Esophagus muscularis mucosa (tissue), 4 donors: ENCODE measurements around the gene ANKRD29. TPM values are rescaled to one million over a fixed set of nuclear protein-coding genes. Genes with fewer than 3 reads are reported as not detected.

Experiments
- DNase-seq: peaks from one replicate; pipeline ENCODE4 v3.0.0-alpha.2; 2017; ENCODE audit errors: extremely low spot score
- H3K27ac ChIP-seq, 4 donors: fragments of 200-600 bp; sonication (generic); replicated peaks in 1 of 4; 1 replicate in 3 of 4; 2 replicates in 1 of 4; pipeline ENCODE4 v1.5.1; 2016 to 2019; ENCODE audit warnings: mild to moderate bottlenecking in 1 of 4
- H3K27me3 ChIP-seq, 4 donors: fragments of 200-600 bp; sonication (generic); one replicate each; pipeline versions ENCODE4 v1.5.1 to v1.6.0; 2016 to 2019
- H3K36me3 ChIP-seq, 4 donors: fragments of 200-600 bp; sonication (generic); one replicate each; pipeline ENCODE4 v1.5.1; 2016 to 2019
- H3K4me1 ChIP-seq, 4 donors: fragments of 200-600 bp; sonication (generic); one replicate each; pipeline ENCODE4 v1.5.1; 2016 to 2019
- H3K4me3 ChIP-seq, 4 donors: fragments of 200-600 bp; sonication (generic); 1 replicate in 2 of 4; 2 replicates in 2 of 4; pipeline ENCODE4 v1.5.1; 2016 to 2019; ENCODE audit warnings: mild to moderate bottlenecking in 4 of 4, moderate library complexity in 1 of 4
- H3K9me3 ChIP-seq, 4 donors: fragments of 200-600 bp; sonication (generic); 1 replicate in 3 of 4; 2 replicates in 1 of 4; pipeline ENCODE4 v1.5.1; 2016 to 2019
- CTCF ChIP-seq, 3 experiments: fragments of 200-600 bp in 2 of 3; fragments of 450-650 bp in 1 of 3; sonication (generic) in 2 of 3; IDR thresholded peaks; one replicate each; pipeline ENCODE4 v1.5.1; 2017 to 2019; ENCODE audit warnings: antibody characterized with exemption in 3 of 3, mild to moderate bottlenecking in 2 of 3, moderate library complexity in 1 of 3
- EP300 ChIP-seq: sonication (generic); formaldehyde crosslinking; IDR thresholded peaks from one replicate; pipeline ENCODE4 v1.6.1; 2017; ENCODE audit warnings: antibody characterized with exemption
- POLR2A ChIP-seq: fragments of 450-650 bp; IDR thresholded peaks from one replicate; pipeline ENCODE4 v1.6.1; 2017; ENCODE audit warnings: antibody characterized with exemption, moderate library complexity, mild to moderate bottlenecking, low read depth
- POLR2AphosphoS5 ChIP-seq, 2 donors: sonication (generic); formaldehyde crosslinking; IDR thresholded peaks; one replicate each; pipeline ENCODE4 v1.6.1; 2017; ENCODE audit warnings: antibody characterized with exemption in 2 of 2
- WGBS: methylation state at CpG from one replicate; pipeline ENCODE4 v1.1.5; 2018; 5-methylcytosine and 5-hydroxymethylcytosine counted together
- intact Hi-C: fragments of 100-400 bp; cut with DNase I; formaldehyde crosslinking; loops from one replicate; pipeline ENCODE4 v1.15.1; 2023
- total RNA-seq, 4 donors: library from RNA; depleted of rRNA; stranded (reverse); fragments of >200 nt; gene quantifications; one replicate each; pipeline versions ENCODE4 v1.1.0 to v1.2.1, GENCODE V29; 2016

ANKRD29 gene
- total RNA-seq, 4 donors from 2014 or later = 7.8 to 14.4 (median 10.9) TPM

DNA sequence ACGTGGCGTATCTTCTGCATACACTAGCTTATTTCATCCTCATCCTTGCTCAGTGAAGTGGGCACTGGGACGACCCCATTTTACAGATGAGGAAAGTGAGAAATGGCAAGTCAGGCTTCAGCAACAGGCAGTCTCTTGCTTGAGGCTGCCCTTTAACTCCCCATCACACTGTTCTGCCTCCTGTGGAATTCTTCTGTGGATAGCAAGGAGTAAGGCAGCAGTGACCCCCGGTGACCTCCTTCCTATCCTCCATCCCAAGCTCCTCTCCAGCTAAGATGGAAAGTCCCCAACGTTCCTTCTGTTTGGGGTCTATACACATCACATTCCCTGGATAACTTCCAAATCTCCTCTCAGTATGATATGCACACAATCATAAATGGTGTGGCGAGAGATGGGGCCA is 10.5 kb downstream of the ANKRD29 start:
- no peaks in the 10 kb centered on the region for H3K27me3 ChIP-seq
- 83% methylated on average over 6 of the region's 6 CpGs for WGBS
- H3K27ac ChIP-seq = no peak overlapping the region
- H3K4me1 ChIP-seq = peaks cover 0 to 33% (median 9%) of the 10 kb centered on the region in 4 donors
- peaks cover 0 to 6% (median 0%) of the 10 kb centered on the region in 4 donors for H3K36me3 ChIP-seq
- TF ChIP-seq POLR2A (no peak), CTCF (IDR thresholded peaks at IDR 0.05) (no peak), POLR2AphosphoS5 (IDR thresholded peaks at IDR 0.05) (no peak), EP300 (no peak)
- intact Hi-C loops = no loop called here
- H3K4me3 ChIP-seq = no peak overlapping the region
- H3K9me3 ChIP-seq = no peaks in the 10 kb centered on the region
- no peak for DNase-seq

- DNase-seq = no peak
- no peaks in the 10 kb centered on the region for H3K9me3 ChIP-seq
- H3K36me3 ChIP-seq = peaks cover 0 to 6% (median 0%) of the 10 kb centered on the region in 4 donors
- no peaks in the 10 kb centered on the region for H3K27me3 ChIP-seq
- WGBS = 81% methylated on average over 6 of the region's 6 CpGs
- H3K4me3 ChIP-seq = no peak overlapping the region
- peak overlapping the region in 1 of 4 donors; percentile 10 for H3K27ac ChIP-seq
- H3K4me1 ChIP-seq = peaks cover 0 to 33% (median 9%) of the 10 kb centered on the region in 4 donors
- no peak for TF ChIP-seq POLR2A
- no peak for TF ChIP-seq POLR2AphosphoS5 (IDR thresholded peaks at IDR 0.05)
- TF ChIP-seq CTCF (IDR thresholded peaks at IDR 0.05) = no peak
- TF ChIP-seq EP300 = no peak
- intact Hi-C loops = no loop called here
Measured at GRCh38 chr18:23650968-23651927, 11.5 kb downstream of the ANKRD29 start.

GRCh38 chr18:23648940-23649607 is 13.6 kb downstream of the ANKRD29 start:
- H3K4me1 ChIP-seq = peaks cover 0 to 33% (median 9%) of the 10 kb centered on the region in 4 donors
- TF ChIP-seq POLR2A (no peak), EP300 (no peak), CTCF (IDR thresholded peaks at IDR 0.05) (no peak)
- no peaks in the 10 kb centered on the region for H3K9me3 ChIP-seq
- peaks cover 0 to 6% (median 0%) of the 10 kb centered on the region in 4 donors for H3K36me3 ChIP-seq
- H3K27me3 ChIP-seq = no peaks in the 10 kb centered on the region
- 50% methylated on average over 8 of the region's 8 CpGs for WGBS
- no peak overlapping the region for H3K4me3 ChIP-seq
- DNase-seq = no peak
- intact Hi-C loops = no loop called here
- peak overlapping the region in 1 of 4 donors; percentile 61 for H3K27ac ChIP-seq

- H3K36me3 ChIP-seq = peaks cover 0 to 6% (median 0%) of the 10 kb centered on the region in 4 donors
- no peak for TF ChIP-seq POLR2AphosphoS5 (IDR thresholded peaks at IDR 0.05)
- no peak for TF ChIP-seq CTCF (IDR thresholded peaks at IDR 0.05)
- TF ChIP-seq EP300 = no peak
- no peak for TF ChIP-seq POLR2A
- no peaks in the 10 kb centered on the region for H3K9me3 ChIP-seq
- peak overlapping the region in 1 of 4 donors; percentile 14 for H3K27ac ChIP-seq
- no peak for DNase-seq
- H3K4me1 ChIP-seq = peaks cover 0 to 33% (median 9%) of the 10 kb centered on the region in 4 donors
- H3K4me3 ChIP-seq = no peak overlapping the region
- H3K27me3 ChIP-seq = no peaks in the 10 kb centered on the region
- intact Hi-C loops = no loop called here
- 75% methylated on average over 3 of the region's 3 CpGs for WGBS
Measured at GRCh38 chr18:23648456-23648855, 14.3 kb downstream of the ANKRD29 start.
